GM13976 (cell line): ENCODE measurements around the gene GRIA1.

Experiments
- DNase-seq: peaks from one replicate; pipeline ENCODE4 v3.0.0; 2012; ENCODE audit warnings: low spot score
- CTCF ChIP-seq: IDR thresholded peaks from 2 replicates; pipeline ENCODE4 v1.5.1; 2012; ENCODE audit warnings: borderline replicate concordance, mild to moderate bottlenecking; ENCODE audit not compliant: insufficient read depth; ENCODE audit errors: extremely low read depth, missing control alignments, control extremely low read depth
- in situ Hi-C: fragments of 300-500 bp; cut with MboI; formaldehyde crosslinking; loops from one replicate; pipeline ENCODE4 v1.12.0; 2022; ENCODE audit warnings: low sequenced_read_pairs, mixed read lengths, inconsistent platforms; ENCODE audit not compliant: unreplicated experiment

The GRIA1 gene

DNA sequence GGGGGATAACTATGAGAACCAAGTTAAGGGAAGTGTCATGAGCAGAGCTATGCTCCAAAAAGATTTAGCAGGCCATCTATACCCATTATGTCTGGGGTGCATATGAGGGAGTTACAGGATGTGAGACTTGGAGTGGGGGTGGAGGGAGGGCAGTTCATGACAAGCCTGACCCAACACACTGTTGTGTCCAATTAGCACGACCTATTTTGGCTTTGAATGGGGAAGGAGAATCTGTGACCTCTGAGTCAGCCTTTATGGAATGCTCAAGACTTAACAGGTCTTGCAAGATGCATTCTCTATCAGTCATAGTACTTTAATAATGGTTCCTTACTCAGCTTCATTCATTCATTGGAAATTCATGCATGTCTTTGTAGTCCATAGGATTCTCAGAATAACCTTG lies 71.7 kb downstream of the GRIA1 start:
- TF ChIP-seq CTCF, result no peak
- in situ Hi-C loops, result no loop called here
- no peak for DNase-seq

- in situ Hi-C loops, result no loop called here
- no peak for DNase-seq
- TF ChIP-seq CTCF, result no peak
Observed at GRCh38 chr5:153565822-153566221, 75.4 kb downstream of the GRIA1 start.

DNA sequence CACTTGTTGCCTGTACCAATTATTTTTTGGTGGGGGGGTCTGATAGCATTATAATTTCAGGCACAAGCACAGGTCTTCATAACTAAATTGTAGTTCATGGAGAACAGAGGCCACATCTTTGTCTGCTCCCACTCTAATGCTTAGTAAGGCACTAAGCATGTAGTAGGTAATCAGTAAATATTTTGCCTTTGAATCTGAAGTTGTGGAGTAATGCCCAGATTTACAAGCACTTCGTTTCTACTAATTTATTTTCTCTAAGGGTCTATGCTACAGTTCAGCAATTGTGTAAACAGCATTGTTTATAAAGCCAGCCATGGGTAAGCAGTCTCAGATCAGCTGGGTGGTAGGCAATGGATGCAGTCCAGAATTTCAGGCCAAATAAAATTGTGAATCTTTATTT lies 78.6 kb downstream of the GRIA1 start:
- no peak for DNase-seq
- in situ Hi-C loops, result no loop called here
- no peak for TF ChIP-seq CTCF

DNA sequence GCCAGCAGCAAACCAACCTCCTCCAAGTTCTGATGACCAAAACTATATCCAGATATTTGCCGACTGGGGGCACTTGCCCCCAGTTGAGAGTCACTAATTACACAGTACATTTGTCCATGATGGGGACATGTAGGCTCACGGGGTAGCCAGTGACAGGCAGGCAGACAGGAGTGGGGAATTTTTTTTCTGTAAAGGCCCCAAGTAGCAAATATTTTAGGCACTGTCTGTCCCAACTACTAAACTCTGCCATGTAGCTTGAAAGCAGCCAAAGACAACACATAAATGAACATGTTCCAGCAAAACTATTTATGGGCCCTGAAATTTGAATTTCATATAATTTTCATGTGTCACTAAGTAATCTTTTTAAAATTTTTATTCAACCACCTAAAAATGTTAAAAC lies 80.7 kb downstream of the GRIA1 start:
- TF ChIP-seq CTCF, result no peak
- no peak for DNase-seq
- in situ Hi-C loops, result no loop called here

- in situ Hi-C loops, result no loop called here
- no peak for TF ChIP-seq CTCF
- no peak for DNase-seq
Observed at GRCh38 chr5:153572411-153573145, 82.1 kb downstream of the GRIA1 start.

- no peak for TF ChIP-seq CTCF
- no peak for DNase-seq
- in situ Hi-C loops, result no loop called here
Observed at GRCh38 chr5:153573326-153574033, 83.0 kb downstream of the GRIA1 start.
